PC-9 (cell line): Measurements from ENCODE around the gene LAMB1.

ENCODE experiments used
- EZH2 ChIP-seq: fragments of 200-600 bp; sonication (generic); IDR thresholded peaks from 2 replicates; pipeline ENCODE4 v1.8.0; 2017; ENCODE audit warnings: antibody characterized with exemption, low read depth
- TF ChIP-seq, protein P1 (sequence below): fragments of 200-600 bp; sonication (generic); conservative IDR thresholded peaks from 2 replicates; pipeline ENCODE4 v1.6.1; 2017; ENCODE audit warnings: mixed run types, antibody characterized with exemption, mild to moderate bottlenecking, moderate library complexity

DNA sequence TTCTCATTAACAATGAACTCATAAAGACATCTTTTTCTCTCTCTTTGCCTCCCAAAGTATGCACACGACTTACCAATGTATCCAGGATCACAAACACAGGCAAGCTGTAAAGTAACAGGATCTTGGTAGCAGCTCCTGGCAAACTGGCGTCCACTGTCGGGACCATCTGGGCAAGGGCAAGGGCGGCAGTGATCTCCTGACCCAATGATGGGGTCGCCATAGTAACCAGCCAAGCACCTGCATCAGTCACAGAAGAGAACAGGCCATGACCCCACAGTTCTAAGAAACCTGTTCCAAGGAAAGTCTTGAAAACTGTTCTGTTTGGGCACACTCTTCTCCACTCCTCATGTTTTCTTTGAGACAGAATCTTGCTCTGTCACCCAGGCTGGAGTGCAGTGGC, 47.6 kb downstream of the LAMB1 start:
- TF ChIP-seq EZH2: no peak
- TF ChIP-seq, protein P1, sequence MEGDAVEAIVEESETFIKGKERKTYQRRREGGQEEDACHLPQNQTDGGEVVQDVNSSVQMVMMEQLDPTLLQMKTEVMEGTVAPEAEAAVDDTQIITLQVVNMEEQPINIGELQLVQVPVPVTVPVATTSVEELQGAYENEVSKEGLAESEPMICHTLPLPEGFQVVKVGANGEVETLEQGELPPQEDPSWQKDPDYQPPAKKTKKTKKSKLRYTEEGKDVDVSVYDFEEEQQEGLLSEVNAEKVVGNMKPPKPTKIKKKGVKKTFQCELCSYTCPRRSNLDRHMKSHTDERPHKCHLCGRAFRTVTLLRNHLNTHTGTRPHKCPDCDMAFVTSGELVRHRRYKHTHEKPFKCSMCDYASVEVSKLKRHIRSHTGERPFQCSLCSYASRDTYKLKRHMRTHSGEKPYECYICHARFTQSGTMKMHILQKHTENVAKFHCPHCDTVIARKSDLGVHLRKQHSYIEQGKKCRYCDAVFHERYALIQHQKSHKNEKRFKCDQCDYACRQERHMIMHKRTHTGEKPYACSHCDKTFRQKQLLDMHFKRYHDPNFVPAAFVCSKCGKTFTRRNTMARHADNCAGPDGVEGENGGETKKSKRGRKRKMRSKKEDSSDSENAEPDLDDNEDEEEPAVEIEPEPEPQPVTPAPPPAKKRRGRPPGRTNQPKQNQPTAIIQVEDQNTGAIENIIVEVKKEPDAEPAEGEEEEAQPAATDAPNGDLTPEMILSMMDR: no peak
